GM12892 (cell line): ENCODE data around the gene ZC3HAV1.

ENCODE experiments used
- POLR2A ChIP-seq: IDR thresholded peaks from 2 replicates; pipeline ENCODE4 v1.6.1; 2011; ENCODE audit warnings: low read depth, low read length, control low read depth
- POLR2AphosphoS5 ChIP-seq: IDR thresholded peaks from 2 replicates; pipeline ENCODE4 v1.6.1; 2011; ENCODE audit warnings: low read depth, low read length, control low read depth
- TAF1 ChIP-seq: IDR thresholded peaks from 2 replicates; pipeline ENCODE4 v1.6.1; 2011; ENCODE audit warnings: low read depth, mild to moderate bottlenecking, control low read depth, low read length, borderline replicate concordance

- TF ChIP-seq POLR2A (no peak), POLR2AphosphoS5 (no peak), TAF1 (no peak)
These were observed 8.2 kb upstream of the ZC3HAV1 start for GRCh38 chr7:139117599-139118233.
